Breast epithelium (tissue), 3 donors: ENCODE measurements around the gene PKD2L2.
A peak's percentile ranks its signal among the peaks of the same experiment; 100 is the strongest.

Experiments
- CTCF ChIP-seq, 3 donors: fragments of 450-650 bp; IDR thresholded peaks; one replicate each; pipeline ENCODE4 v1.5.1; 2016 to 2017; ENCODE audit warnings: antibody characterized with exemption in 3 of 3, mild to moderate bottlenecking in 3 of 3, moderate library complexity in 3 of 3
- POLR2A ChIP-seq: fragments of 450-650 bp; IDR thresholded peaks from one replicate; pipeline ENCODE4 v1.6.1; 2016; ENCODE audit warnings: antibody characterized with exemption, mild to moderate bottlenecking, moderate library complexity
- POLR2AphosphoS5 ChIP-seq, 3 donors: sonication (generic); formaldehyde crosslinking; IDR thresholded peaks; one replicate each; pipeline ENCODE4 v1.6.1; 2017; ENCODE audit warnings: antibody characterized with exemption in 3 of 3

GRCh38 chr5:137921931-137922330 lies 32.7 kb downstream of the PKD2L2 start:
- TF ChIP-seq CTCF (IDR thresholded peaks at IDR 0.05), result no peak
- peak in 1 of 3 donors; percentile 11 for TF ChIP-seq POLR2AphosphoS5 (IDR thresholded peaks at IDR 0.05)
- TF ChIP-seq POLR2A, result no peak
